WTC11 (cell line): ENCODE measurements around the gene SLC35A4. TPM values are rescaled to one million over a fixed set of nuclear protein-coding genes. Genes with fewer than 3 reads are reported as not detected.

Source experiments
- ATAC-seq: fragments of 200-7000 bp; cut with Tn5 transposase; 2 replicates; pipeline ENCODE4 v1.10.0; 2021; ENCODE audit warnings: mild to moderate bottlenecking, moderate library complexity
- CTCF ChIA-PET: fragments of 300-600 bp; sonication (Branson Sonifier 250); formaldehyde crosslinking; loops from one replicate; lab custom pipeline; 2021; ENCODE audit warnings: antibody characterized with exemption; lab: Charles Lee
- POLR2A ChIA-PET: fragments of 350-600 bp; sonication (Branson Sonifier 250); formaldehyde crosslinking; loops from one replicate; lab custom pipeline; 2021; ENCODE audit warnings: antibody characterized with exemption; lab: Charles Lee
- DNase-seq: peaks from one replicate; pipeline ENCODE4 v3.0.0; 2021; ENCODE audit warnings: low spot score
- H3K27ac Mint-ChIP-seq: 2 replicates; pipeline ENCODE4 v1.8.0; 2021; ENCODE audit warnings: mixed read lengths
- H3K27me3 Mint-ChIP-seq: 2 replicates; pipeline ENCODE4 v1.8.0; 2021; ENCODE audit warnings: low read depth, mild to moderate bottlenecking, moderate library complexity, mixed read lengths
- H3K36me3 Mint-ChIP-seq: 2 replicates; pipeline ENCODE4 v1.8.0; 2021; ENCODE audit warnings: mixed read lengths
- H3K4me1 Mint-ChIP-seq: 2 replicates; pipeline ENCODE4 v1.8.0; 2022; ENCODE audit warnings: mixed read lengths
- H3K4me3 Mint-ChIP-seq: 2 replicates; pipeline ENCODE4 v1.8.0; 2021; ENCODE audit warnings: mild to moderate bottlenecking, moderate library complexity, mixed read lengths
- H3K9me3 Mint-ChIP-seq: 2 replicates; pipeline ENCODE4 v1.8.0; 2021; ENCODE audit warnings: mixed read lengths
- ATF2 ChIP-seq: sonication (generic); formaldehyde crosslinking; IDR thresholded peaks from 2 replicates; pipeline ENCODE4 v1.8.1; 2022; ENCODE audit warnings: low read depth, missing genetic modification reagents, borderline replicate concordance
- ATF3 ChIP-seq: sonication (generic); formaldehyde crosslinking; conservative IDR thresholded peaks from 2 replicates; pipeline ENCODE4 v1.8.1; 2022; ENCODE audit warnings: mild to moderate bottlenecking, missing genetic modification reagents
- CREM ChIP-seq: sonication (generic); formaldehyde crosslinking; IDR thresholded peaks from 2 replicates; pipeline ENCODE4 v1.8.1; 2022; ENCODE audit warnings: mild to moderate bottlenecking, missing genetic modification reagents, moderate library complexity
- ERG ChIP-seq: fragments of 250-450 bp; sonication (Bioruptor Pico); IDR thresholded peaks from 2 replicates; pipeline ENCODE4 v1.8.0; 2021; ENCODE audit warnings: mild to moderate bottlenecking
- ETV6 ChIP-seq: sonication (generic); formaldehyde crosslinking; IDR thresholded peaks from 2 replicates; pipeline ENCODE4 v1.8.1; 2022; ENCODE audit warnings: mild to moderate bottlenecking, missing genetic modification reagents
- MAX ChIP-seq: sonication (generic); formaldehyde crosslinking; IDR thresholded peaks from 2 replicates; pipeline ENCODE4 v1.8.0; 2022; ENCODE audit warnings: mild to moderate bottlenecking, missing genetic modification reagents
- NFATC4 ChIP-seq: fragments of 250-450 bp; sonication (Bioruptor Pico); IDR thresholded peaks from 2 replicates; pipeline ENCODE4 v1.9.0; 2021; ENCODE audit warnings: mild to moderate bottlenecking
- NFE2L1 ChIP-seq: sonication (generic); formaldehyde crosslinking; IDR thresholded peaks from 2 replicates; pipeline ENCODE4 v1.8.1; 2023; ENCODE audit warnings: missing genetic modification reagents
- NFYB ChIP-seq: sonication (generic); formaldehyde crosslinking; conservative IDR thresholded peaks from 2 replicates; pipeline ENCODE4 v1.8.0; 2022; ENCODE audit warnings: low read depth, missing genetic modification reagents
- NR3C1 ChIP-seq: sonication (generic); formaldehyde crosslinking; conservative IDR thresholded peaks from 2 replicates; pipeline ENCODE4 v1.8.1; 2023; ENCODE audit warnings: low read depth, mild to moderate bottlenecking, missing genetic modification reagents
- PREB ChIP-seq: sonication (generic); formaldehyde crosslinking; IDR thresholded peaks from 2 replicates; pipeline ENCODE4 v1.8.1; 2022; ENCODE audit warnings: mild to moderate bottlenecking, missing genetic modification reagents, moderate library complexity, borderline replicate concordance
- RELA ChIP-seq: sonication (generic); formaldehyde crosslinking; IDR thresholded peaks from 2 replicates; pipeline ENCODE4 v1.8.1; 2022; ENCODE audit warnings: missing genetic modification reagents, mild to moderate bottlenecking, borderline replicate concordance
- SMAD3 ChIP-seq: sonication (generic); formaldehyde crosslinking; IDR thresholded peaks from 2 replicates; pipeline ENCODE4 v1.8.0; 2022; ENCODE audit warnings: missing genetic modification reagents, mild to moderate bottlenecking, borderline replicate concordance
- TCF7 ChIP-seq: sonication (generic); formaldehyde crosslinking; IDR thresholded peaks from 2 replicates; pipeline ENCODE4 v1.8.0; 2022; ENCODE audit warnings: mild to moderate bottlenecking, low read depth, missing genetic modification reagents, moderate library complexity
- USF2 ChIP-seq: sonication (generic); formaldehyde crosslinking; IDR thresholded peaks from 2 replicates; pipeline ENCODE4 v1.8.1; 2023; ENCODE audit warnings: mild to moderate bottlenecking, missing genetic modification reagents, moderate library complexity
- ZBTB21 ChIP-seq: sonication (generic); formaldehyde crosslinking; IDR thresholded peaks from 2 replicates; pipeline ENCODE4 v1.8.1; 2023; ENCODE audit warnings: mild to moderate bottlenecking, missing genetic modification reagents, borderline replicate concordance
- ZNF121 ChIP-seq: sonication (generic); formaldehyde crosslinking; IDR thresholded peaks from 2 replicates; pipeline ENCODE4 v1.8.0; 2023; ENCODE audit warnings: missing genetic modification reagents
- ZNF263 ChIP-seq: sonication (generic); formaldehyde crosslinking; IDR thresholded peaks from 2 replicates; pipeline ENCODE4 v1.8.1; 2022; ENCODE audit warnings: low read depth, mild to moderate bottlenecking, moderate library complexity, missing genetic modification reagents
- ZNF416 ChIP-seq: fragments of 250-450 bp; sonication (Bioruptor Pico); IDR thresholded peaks from 2 replicates; pipeline ENCODE4 v1.9.0; 2021; ENCODE audit warnings: mild to moderate bottlenecking, inconsistent platforms
- ZNF512 ChIP-seq: sonication (generic); formaldehyde crosslinking; IDR thresholded peaks from 2 replicates; pipeline ENCODE4 v1.8.1; 2022; ENCODE audit warnings: missing genetic modification reagents, borderline replicate concordance
- ZNF671 ChIP-seq: fragments of 250-450 bp; sonication (Bioruptor Pico); IDR thresholded peaks from 2 replicates; pipeline ENCODE4 v1.8.0; 2021; ENCODE audit warnings: mild to moderate bottlenecking
- ZSCAN18 ChIP-seq: fragments of 250-450 bp; sonication (Bioruptor Pico); IDR thresholded peaks from 2 replicates; pipeline ENCODE4 v2.1.2; 2022; ENCODE audit warnings: mild to moderate bottlenecking, moderate library complexity
- total RNA-seq: library from RNA; stranded (reverse); gene quantifications from 3 replicates; pipeline ENCODE4 v1.2.3, GENCODE V29; 2021

Gene SLC35A4
- total RNA-seq, 1 experiment from 2014 or later, result 74.7 TPM

- TF ChIP-seq USF2 (CRISPR knock-in tag) (peak; percentile 93), CREM (CRISPR knock-in tag) (peak; percentile 91), ETV6 (peak; percentile 94), MAX (CRISPR knock-in tag) (peak; percentile 99), ZNF671 (0 out of 2 replicates have a peak, but pooled peaks have one; percentile 28), SMAD3 (CRISPR knock-in tag) (peak; percentile 44; the same call in 1 of the 2 replicates), NFE2L1 (CRISPR knock-in tag) (peak; percentile 91), ATF2 (CRISPR knock-in tag) (peak; percentile 75; the same call in 1 of the 2 replicates), ERG (CRISPR knock-in tag) (peak; percentile 28; the same call in 1 of the 2 replicates), NFYB (CRISPR knock-in tag) (no peak), NR3C1 (CRISPR knock-in tag) (no peak), PREB (peak; percentile 18; the same call in 1 of the 2 replicates), ZNF416 (CRISPR knock-in tag) (no peak), RELA (CRISPR knock-in tag) (peak; percentile 93), TCF7 (CRISPR knock-in tag) (no peak; the same call in 1 of the 2 replicates), NFATC4 (no peak), ZNF263 (CRISPR knock-in tag) (no peak), ATF3 (no peak; the same call in 1 of the 2 replicates), ZBTB21 (CRISPR knock-in tag) (peak; percentile 85; the same call in 1 of the 2 replicates)
Measured at GRCh38 chr5:140564196-140565023, at the start of gene SLC35A4, which contains the start of gene APBB3 (continued).

GRCh38 chr5:140524003-140524402 is 40.6 kb upstream of the SLC35A4 start:
- Mint-ChIP-seq H3K4me3 (no peak overlapping the region), H3K27ac (no peak overlapping the region)
- TF ChIP-seq ZNF512 (CRISPR knock-in tag), result no peak
- no peak for TF ChIP-seq ATF2 (CRISPR knock-in tag)
- no peak for TF ChIP-seq ZNF121 (CRISPR knock-in tag)
- TF ChIP-seq PREB, result no peak
- TF ChIP-seq ZSCAN18 (CRISPR knock-in tag), result no peak
- no peak for TF ChIP-seq ERG (CRISPR knock-in tag)

More at GRCh38 chr5:140524003-140524402, 40.6 kb upstream of the SLC35A4 start:
- H3K36me3 Mint-ChIP-seq, result peaks cover 45% of the 10 kb centered on the region
- no peak for DNase-seq
- H3K4me1 Mint-ChIP-seq, result no peaks in the 10 kb centered on the region
- ChIA-PET POLR2A (no interaction called here), CTCF (no interaction called here)
- no peak for ATAC-seq
- H3K9me3 Mint-ChIP-seq, result peaks cover 4% of the 10 kb centered on the region; the same call in 1 of the 2 replicates
- H3K27me3 Mint-ChIP-seq, result no peaks in the 10 kb centered on the region
